Endothelial cell of umbilical vein (primary cell): ENCODE data around the gene TMEM144. TPM values are rescaled to one million over a fixed set of nuclear protein-coding genes. Genes with fewer than 3 reads are reported as not detected.
A peak's percentile ranks its signal among the peaks of the same experiment; 100 is the strongest.

Experiments
- BruUV-seq: library from RNA; stranded (reverse); fragments of 400-500 nt; replicated peaks from 2 replicates; lab custom pipeline; 2021; lab: Mats Ljungman, UMichigan
- CTCF ChIA-PET: fragments of 300-600, 350-600 bp; sonication (Branson Sonifier 250); formaldehyde crosslinking; loops from one replicate; lab custom pipeline; 2021; ENCODE audit warnings: antibody characterized with exemption, inconsistent platforms; lab: Charles Lee
- POLR2A ChIA-PET: fragments of 300-600, 350-600 bp; sonication (Branson Sonifier 250); formaldehyde crosslinking; loops from one replicate; lab custom pipeline; 2021; ENCODE audit warnings: antibody characterized with exemption, inconsistent platforms; lab: Charles Lee
- DNase-seq: peaks from one replicate; pipeline ENCODE4 v3.0.0-alpha.2; 2011; ENCODE audit warnings: low read depth, low spot score
- FAIRE-seq: peaks from 2 replicates; lab custom pipeline; 2011; peaks lifted over from hg19 to GRCh38; lab: Jason Lieb, UNC
- H2AFZ ChIP-seq: 2 replicates; pipeline ENCODE4 v1.6.0; 2012; ENCODE audit warnings: low read depth, low read length, control low read depth, inconsistent platforms
- H3K27ac ChIP-seq: 2 replicates; pipeline ENCODE4 v1.5.1; 2011; ENCODE audit warnings: low read depth, mild to moderate bottlenecking, control low read depth, low read length, moderate library complexity; ENCODE audit not compliant: insufficient read depth
- H3K27me3 ChIP-seq, 2 experiments: 2 replicates each; pipeline versions ENCODE4 v1.6.0 to v1.6.1; 2011; ENCODE audit warnings: low read length in 2 of 2, mixed read lengths in 1 of 2; ENCODE audit not compliant: control insufficient read depth in 2 of 2, insufficient read depth in 2 of 2
- H3K36me3 ChIP-seq, 2 experiments: 2 replicates in 1 of 2; 3 replicates in 1 of 2; pipeline ENCODE4 v1.5.1; 2011; ENCODE audit warnings: low read length in 2 of 2, mild to moderate bottlenecking in 1 of 2, moderate library complexity in 1 of 2; ENCODE audit not compliant: control insufficient read depth in 2 of 2, insufficient read depth in 2 of 2; ENCODE audit errors: extremely low read depth in 1 of 2
- H3K4me1 ChIP-seq: 3 replicates; pipeline ENCODE4 v1.5.1; 2011; ENCODE audit warnings: mild to moderate bottlenecking, low read length; ENCODE audit not compliant: control insufficient read depth, insufficient read depth; ENCODE audit errors: extremely low read depth
- H3K4me2 ChIP-seq: 2 replicates; pipeline ENCODE4 v1.6.1; 2011; ENCODE audit warnings: low read length, control low read depth, mixed read lengths; ENCODE audit not compliant: insufficient read depth
- H3K4me3 ChIP-seq, 3 experiments: fragments of 200-600 bp in 1 of 3; sonication (generic), shearing (Covaris generic) in 1 of 3; replicated peaks in 1 of 3; 2 replicates each; pipeline ENCODE4 v1.5.1; 2011 to 2016; ENCODE audit warnings: control low read depth in 3 of 3, low read length in 3 of 3, mild to moderate bottlenecking in 2 of 3, inconsistent platforms in 1 of 3, low read depth in 1 of 3, moderate library complexity in 1 of 3; ENCODE audit not compliant: insufficient read depth in 1 of 3
- H3K79me2 ChIP-seq: 2 replicates; pipeline ENCODE4 v1.6.0; 2012; ENCODE audit warnings: low read length, inconsistent platforms; ENCODE audit not compliant: control insufficient read depth, insufficient read depth
- H3K9ac ChIP-seq: replicated peaks from 2 replicates; pipeline ENCODE3; 2011; ENCODE audit warnings: low read length, control low read depth; ENCODE audit not compliant: insufficient read depth; ENCODE audit errors: extremely low read depth
- H3K9me1 ChIP-seq: replicated peaks from 3 replicates; pipeline ENCODE4 v1.6.0; 2011; ENCODE audit warnings: mild to moderate bottlenecking, low read length; ENCODE audit not compliant: control insufficient read depth, insufficient read depth; ENCODE audit errors: extremely low read depth
- H3K9me3 ChIP-seq: replicated peaks from 2 replicates; pipeline ENCODE4 v1.5.1; 2012; ENCODE audit warnings: low read length, inconsistent platforms; ENCODE audit not compliant: control insufficient read depth, insufficient read depth
- H4K20me1 ChIP-seq: replicated peaks from 2 replicates; pipeline ENCODE3; 2011; ENCODE audit warnings: mild to moderate bottlenecking, low read length; ENCODE audit not compliant: control insufficient read depth, insufficient read depth; ENCODE audit errors: extremely low read depth
- CTCF ChIP-seq, 2 donors: IDR thresholded peaks; 1 replicate in 1 of 2; 2 replicates in 1 of 2; pipeline ENCODE4 v1.5.1; 2011; ENCODE audit warnings: low read length in 2 of 2, mild to moderate bottlenecking in 2 of 2, moderate library complexity in 2 of 2, control low read depth in 1 of 2, inconsistent platforms in 1 of 2, low read depth in 1 of 2; ENCODE audit not compliant: insufficient read depth in 1 of 2; ENCODE audit errors: extremely low read depth in 1 of 2
- EZH2 ChIP-seq: IDR thresholded peaks from 2 replicates; pipeline ENCODE4 v1.6.1; 2012; ENCODE audit warnings: borderline replicate concordance, low read depth, mild to moderate bottlenecking, moderate library complexity, low read length, inconsistent platforms; ENCODE audit not compliant: severe bottlenecking
- FOS ChIP-seq: IDR thresholded peaks from 2 replicates; pipeline ENCODE4 v1.6.1; 2011; ENCODE audit warnings: mild to moderate bottlenecking, low read length, moderate library complexity, borderline replicate concordance; ENCODE audit not compliant: insufficient read depth
- GATA2 ChIP-seq: IDR thresholded peaks from 2 replicates; pipeline ENCODE4 v1.7.0; 2011; ENCODE audit warnings: low read depth, mild to moderate bottlenecking, moderate library complexity, mixed read lengths, low read length; ENCODE audit not compliant: insufficient read length, insufficient read depth
- JUN ChIP-seq: IDR thresholded peaks from 2 replicates; pipeline ENCODE4 v1.6.1; 2011; ENCODE audit warnings: borderline replicate concordance, low read depth; ENCODE audit not compliant: insufficient read length, insufficient read depth
- MAX ChIP-seq: IDR thresholded peaks from 2 replicates; pipeline ENCODE4 v1.6.1; 2011; ENCODE audit not compliant: insufficient read depth, insufficient read length
- MYC ChIP-seq: IDR thresholded peaks from one replicate; pipeline ENCODE4 v1.6.1; 2011; ENCODE audit warnings: mild to moderate bottlenecking, low read depth, low read length
- POLR2A ChIP-seq: IDR thresholded peaks from 2 replicates; pipeline ENCODE4 v1.6.1; 2012; ENCODE audit warnings: low read depth, mild to moderate bottlenecking, control low read depth, low read length
- POLR2AphosphoS5 ChIP-seq: IDR thresholded peaks from 2 replicates; pipeline ENCODE4 v1.6.1; 2012; ENCODE audit warnings: low read depth, mild to moderate bottlenecking, control low read depth, low read length, moderate library complexity; ENCODE audit not compliant: insufficient read depth
- dilution Hi-C: fragments of 300-500 bp; cut with MboI; formaldehyde crosslinking; loops from one replicate; pipeline ENCODE4 v1.15.0; 2019; ENCODE audit warnings: low sequenced_read_pairs; ENCODE audit not compliant: extremely low pct_ligation_motif_present
- intact Hi-C: fragments of 100-400 bp; cut with micrococcal nuclease; formaldehyde crosslinking; loops from one replicate; pipeline ENCODE4 v1.10.0; 2022
- polyA plus RNA-seq, 4 experiments: library from polyadenylated mRNA; depleted of rRNA in 3 of 4; stranded (reverse) in 3 of 4; unstranded in 1 of 4; fragments of >200 nt; gene quantifications; 2 replicates each; pipeline versions ENCODE4 v1.2.1 to v1.2.3, GENCODE V29; 2011 to 2012; ENCODE audit warnings: missing spikeins in 1 of 4
- total RNA-seq: library from RNA; stranded (reverse); gene quantifications from 2 replicates; pipeline ENCODE4 v1.2.3, GENCODE V29; 2021

The TMEM144 gene
- total and polyA plus RNA-seq, 2 donors (not counting 3 experiments of a cell fraction or from before 2014, with no cell fraction given): 10.5 to 23.0 TPM

- peaks cover 47% of the 10 kb centered on the region for H3K4me1 ChIP-seq
- dilution Hi-C loops: loop anchor here (25.0 kb wide), 1 partner anchor 157 kb away; no protein-coding TSS in a partner anchor
- H2AFZ ChIP-seq: peak overlapping the region; percentile 5
- no TSS peak for BruUV-seq
- FAIRE-seq (peak; percentile 26), DNase-seq (peak; percentile 52)
- peak overlapping the region; percentile 53 to 94 (median 57) for H3K4me3 ChIP-seq
- no peak for TF ChIP-seq MYC
- TF ChIP-seq JUN: no peak
- no peak for TF ChIP-seq POLR2A
- TF ChIP-seq CTCF (IDR thresholded peaks at IDR 0.05; ENCODE audit: extremely low read depth in 1 of 2, insufficient read depth in 1 of 2, low read depth in 1 of 2, low read length in 2 of 2): no peak
- no peak for TF ChIP-seq GATA2
- TF ChIP-seq MAX: no peak
- TF ChIP-seq FOS: no peak
- TF ChIP-seq POLR2AphosphoS5: no peak
- no peak for TF ChIP-seq EZH2
- no peaks in the 10 kb centered on the region for H4K20me1 ChIP-seq
- ChIA-PET CTCF (interaction anchor here (0.7 to 3.6 kb wide), 10 partner anchors 34 to 176 kb away, joined by 3 to 29 read pairs (median 6); partner anchors contain the start of gene TMEM144), POLR2A (no interaction called here)
- H3K4me2 ChIP-seq: peak overlapping the region; percentile 92
- H3K79me2 ChIP-seq: peaks cover 72% of the 10 kb centered on the region
- H3K27ac ChIP-seq: peak overlapping the region; percentile 54
- peaks cover 0 to 5% of the 10 kb centered on the region in 2 experiments for H3K36me3 ChIP-seq
- H3K27me3 ChIP-seq: no peaks in the 10 kb centered on the region
- no peaks in the 10 kb centered on the region for H3K9me1 ChIP-seq
- H3K9me3 ChIP-seq: no peaks in the 10 kb centered on the region
- intact Hi-C loops: no loop called here
- H3K9ac ChIP-seq: peak overlapping the region; percentile 82
These were observed 40.8 kb upstream of the TMEM144 start for GRCh38 chr4:158169506-158169905.
